Inferior parietal cortex (tissue), 1 donor: ENCODE data around the gene ARPC4.

Experiments used
- DNase-seq: peaks from one replicate; pipeline ENCODE4 v3.0.0-alpha.2; 2016; ENCODE audit errors: extremely low spot score

Gene ARPC4

GRCh38 chr3:9792405-9793160 lies at the start of gene ARPC4, which contains the start of gene TADA3:
Gene ARPC4 (plus strand): TSS chr3:9793082. CDS start chr3:9793122, 40 bp downstream.
Gene TADA3 (minus strand): TSS chr3:9792473. CDS start chr3:9791466, 1,007 bp downstream.
- peak; percentile 97 for DNase-seq

GRCh38 chr3:9743548-9743947 lies 49.3 kb upstream of the ARPC4 start:
- DNase-seq = no peak

GRCh38 chr3:9744162-9744561 lies 48.7 kb upstream of the ARPC4 start:
- no peak for DNase-seq

- DNase-seq = no peak
These were observed 47.4 kb upstream of the ARPC4 start for GRCh38 chr3:9745521-9745920.

GRCh38 chr3:9746330-9746729 lies 46.6 kb upstream of the ARPC4 start:
- DNase-seq = no peak

GRCh38 chr3:9747267-9747666 lies 45.6 kb upstream of the ARPC4 start:
- no peak for DNase-seq

GRCh38 chr3:9748031-9748430 lies 44.9 kb upstream of the ARPC4 start:
- DNase-seq = no peak

GRCh38 chr3:9749296-9749644 lies 43.6 kb upstream of the ARPC4 start:
- no peak for DNase-seq

- peak; percentile 97 for DNase-seq
These were observed 43.0 kb upstream of the ARPC4 start, which contains the start of gene OGG1 for GRCh38 chr3:9749645-9750555. Gene OGG1 (plus strand): TSS chr3:9749952. CDS start chr3:9750287, 335 bp downstream.

- no peak for DNase-seq
These were observed 42.1 kb upstream of the ARPC4 start for GRCh38 chr3:9750556-9751411.

- DNase-seq = no peak
These were observed 38.2 kb upstream of the ARPC4 start for GRCh38 chr3:9754678-9755077.

GRCh38 chr3:9757427-9757826 lies 35.5 kb upstream of the ARPC4 start:
- DNase-seq = no peak

- no peak for DNase-seq
These were observed 31.9 kb upstream of the ARPC4 start for GRCh38 chr3:9760779-9761505.

- DNase-seq = no peak
These were observed 31.0 kb upstream of the ARPC4 start for GRCh38 chr3:9761919-9762318.

- DNase-seq = no peak
These were observed 30.0 kb upstream of the ARPC4 start for GRCh38 chr3:9762871-9763270.

GRCh38 chr3:9765865-9766264 lies 27.0 kb upstream of the ARPC4 start:
- no peak for DNase-seq

- DNase-seq = no peak
These were observed 25.5 kb upstream of the ARPC4 start for GRCh38 chr3:9767418-9767817.

- no peak for DNase-seq
These were observed 24.6 kb upstream of the ARPC4 start for GRCh38 chr3:9768141-9768775.

GRCh38 chr3:9769012-9769411 lies 23.9 kb upstream of the ARPC4 start:
- no peak for DNase-seq

GRCh38 chr3:9769426-9770275 lies 23.2 kb upstream of the ARPC4 start, which contains the start of gene CAMK1:
Gene CAMK1 (minus strand): TSS chr3:9769947. CDS start chr3:9767749, 2,198 bp downstream.
- DNase-seq = no peak
